ENCODE data around the gene MRPL21.
"Not testable (repeated sequence)": the region's sequence is repeated elsewhere in the genome, so short reads cannot be mapped to it uniquely, and the experiment has no call there.

The MRPL21 gene

GRCh38 chr11:68908273-68908672, 4.6 kb upstream of the MRPL21 start:
- DNase-seq, result no peak

DNA sequence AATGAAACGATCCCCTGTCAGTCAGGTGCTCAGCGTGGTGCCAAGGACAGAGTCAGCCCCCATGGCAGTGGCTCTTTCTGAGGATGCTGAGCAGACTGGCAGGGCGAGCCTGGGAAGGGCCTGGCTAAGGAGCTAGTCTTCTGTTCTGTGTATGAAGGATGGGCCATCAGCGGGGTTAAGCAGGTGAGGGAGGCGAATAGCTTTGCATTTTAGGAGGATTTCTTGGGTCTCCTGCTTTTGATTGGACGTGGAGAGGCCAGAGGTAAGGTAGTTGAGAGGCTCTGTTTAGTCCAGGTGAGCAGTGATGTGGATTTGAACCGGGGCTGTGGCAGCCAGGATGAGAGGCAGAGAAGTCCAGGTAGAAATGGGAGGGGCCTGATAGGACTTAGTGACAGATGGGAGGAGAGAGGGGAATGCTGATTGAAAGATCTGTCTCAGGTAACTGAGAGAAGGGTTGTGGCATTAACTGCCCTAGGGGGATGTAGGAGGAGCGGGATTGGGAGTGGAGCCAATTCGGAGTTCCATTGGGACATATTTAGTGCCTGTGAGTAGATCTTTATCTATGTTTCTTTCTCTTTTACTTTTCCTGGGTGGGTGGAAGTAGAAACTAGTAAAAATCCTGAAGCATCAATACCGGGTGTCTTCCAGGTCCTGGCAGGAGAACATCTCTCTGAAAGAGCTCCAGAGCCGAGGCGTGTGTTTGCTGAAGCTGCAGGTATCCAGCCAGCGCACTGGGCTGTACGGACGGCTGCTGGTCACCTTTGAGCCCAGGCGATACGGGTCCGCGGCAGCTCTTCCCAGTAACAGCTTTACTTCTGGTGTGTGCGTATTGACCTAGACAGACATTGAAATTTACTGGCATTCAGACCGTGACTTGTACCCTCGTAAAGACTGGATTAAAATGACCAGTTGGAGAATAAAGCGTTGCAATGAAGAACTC, 2.1 kb upstream of the MRPL21 start:
- no peak for DNase-seq

DNA sequence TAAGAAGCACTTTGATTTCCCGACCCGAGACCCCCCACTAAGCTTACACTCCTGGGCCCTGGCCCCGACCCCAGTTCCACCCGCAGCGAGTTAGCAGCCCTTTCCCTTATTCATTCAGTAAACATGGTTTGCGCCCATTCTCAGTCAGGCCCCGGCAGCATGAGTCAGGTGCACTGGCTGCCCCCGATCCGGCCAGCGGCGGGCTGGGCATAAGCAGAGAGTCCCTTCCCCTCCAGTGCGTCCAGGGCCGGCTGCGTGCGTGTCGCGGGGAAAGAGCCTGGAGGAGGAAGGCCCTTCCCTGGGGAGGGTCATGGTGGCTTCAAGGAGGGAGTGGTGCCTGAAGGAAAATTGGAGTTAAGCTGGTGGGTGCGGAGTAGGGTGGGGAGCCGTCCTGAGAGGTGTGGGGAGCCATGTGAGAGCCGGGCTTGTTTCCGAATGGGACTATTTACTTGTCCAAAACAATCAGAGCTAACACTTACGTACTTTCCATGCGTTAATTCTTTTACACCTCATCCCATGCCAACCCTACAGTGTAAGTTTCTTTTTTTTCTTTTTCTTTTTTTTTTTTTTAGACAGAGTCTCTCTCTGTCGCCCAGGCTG, 716 bp upstream of the MRPL21 start:
- DNase-seq, result no peak

GRCh38 chr11:68900835-68901381, 2.7 kb downstream of the MRPL21 start:
- no peak for DNase-seq

- no peak for DNase-seq
Measured at GRCh38 chr11:68897441-68897840, 6.2 kb downstream of the MRPL21 start.

- no peak for DNase-seq
Measured at GRCh38 chr11:68896171-68896959, 7.3 kb downstream of the MRPL21 start.

DNA sequence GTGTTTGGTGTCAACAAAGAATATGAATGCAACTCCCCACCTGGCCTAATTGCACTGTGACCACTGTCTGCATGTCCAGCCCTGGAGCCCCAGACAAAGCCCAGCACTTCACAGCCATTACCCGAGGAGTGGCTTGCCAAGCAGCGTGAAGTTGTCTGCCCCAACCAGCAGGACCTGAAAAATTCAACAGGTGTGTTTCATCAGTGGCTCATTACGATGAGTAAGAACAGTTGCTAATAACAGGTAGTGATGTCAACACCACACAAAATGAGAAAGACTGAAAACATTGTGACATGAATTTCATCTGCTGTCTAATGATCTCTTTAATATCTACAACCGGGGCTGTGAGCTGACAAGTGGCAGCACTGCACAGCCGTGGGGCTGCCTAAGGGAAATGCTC, 10.3 kb downstream of the MRPL21 start:
- DNase-seq, result no peak

DNA sequence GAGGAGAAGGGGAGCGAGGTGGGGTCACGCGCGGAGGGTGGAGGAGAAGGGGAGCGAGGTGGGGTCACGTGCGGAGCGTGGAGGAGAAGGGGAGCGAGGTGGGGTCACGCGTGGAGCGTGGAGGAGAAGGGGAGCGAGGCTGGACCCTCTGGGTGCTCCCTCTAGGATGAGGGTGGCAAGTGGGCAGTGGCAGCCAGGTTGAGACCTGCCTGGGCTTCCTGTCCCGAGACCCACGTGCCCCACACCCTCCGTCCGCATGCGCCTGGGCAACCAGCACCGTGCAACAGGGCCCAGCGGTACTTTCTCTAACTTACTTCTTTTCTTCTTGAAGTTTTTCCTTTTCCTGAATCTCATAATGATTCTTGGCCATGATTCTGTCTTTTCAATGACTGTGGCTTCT, 11.1 kb downstream of the MRPL21 start:
- DNase-seq, result no peak

DNA sequence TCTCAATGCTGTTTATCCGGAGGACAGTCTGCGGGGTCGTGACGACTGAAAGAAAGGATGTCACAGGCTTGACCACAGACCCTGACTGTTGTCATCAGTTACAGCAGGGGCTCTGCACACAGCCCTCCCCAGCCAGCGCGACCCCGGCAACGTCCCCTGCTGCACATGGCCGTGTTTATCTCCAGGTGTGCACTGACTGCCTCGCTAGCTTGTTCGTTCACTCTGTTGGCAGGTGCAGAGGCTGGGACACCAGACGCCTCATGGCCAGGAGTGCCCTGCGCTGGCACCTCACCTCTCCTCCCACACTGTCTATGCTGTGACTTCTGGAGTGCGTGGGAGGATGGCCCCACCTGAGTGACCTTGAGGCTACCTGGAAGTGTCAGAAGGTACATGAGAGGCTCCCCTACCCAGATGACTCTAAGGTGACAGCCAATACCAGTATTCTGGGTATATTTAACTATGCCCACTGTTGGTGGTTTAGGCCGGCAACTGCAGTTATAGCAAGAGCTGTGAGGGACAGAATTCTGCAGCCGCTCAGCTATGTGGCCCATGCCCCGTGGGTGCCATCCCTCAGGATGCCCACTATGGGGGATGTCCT, 12.2 kb downstream of the MRPL21 start:
- no peak for DNase-seq

GRCh38 chr11:68890490-68891231, 13.0 kb downstream of the MRPL21 start:
- no peak for DNase-seq

DNA sequence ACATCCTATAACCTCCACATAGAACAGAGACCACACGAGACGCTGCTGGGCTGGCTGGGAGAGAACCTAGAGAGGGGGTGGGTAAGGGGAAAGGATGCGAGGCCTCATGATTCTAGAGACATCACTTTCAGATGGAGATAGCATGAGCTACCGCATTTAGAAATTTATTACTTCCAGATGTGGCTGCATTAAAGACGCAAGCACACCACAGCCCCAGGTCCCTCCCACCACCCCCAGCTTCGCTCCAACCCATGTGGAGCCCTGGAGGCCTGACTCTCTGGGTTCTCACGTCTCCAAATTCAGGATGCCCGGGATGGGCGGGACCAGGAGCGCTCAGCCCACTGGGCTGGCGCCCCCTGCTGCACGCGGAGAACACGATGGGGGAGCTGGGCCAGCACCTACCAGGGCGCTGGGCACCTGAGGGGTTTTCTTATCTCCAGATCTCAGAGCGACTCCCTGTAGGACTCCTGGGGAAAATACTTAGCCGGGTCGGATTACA, 13.6 kb downstream of the MRPL21 start:
- no peak for DNase-seq

DNA sequence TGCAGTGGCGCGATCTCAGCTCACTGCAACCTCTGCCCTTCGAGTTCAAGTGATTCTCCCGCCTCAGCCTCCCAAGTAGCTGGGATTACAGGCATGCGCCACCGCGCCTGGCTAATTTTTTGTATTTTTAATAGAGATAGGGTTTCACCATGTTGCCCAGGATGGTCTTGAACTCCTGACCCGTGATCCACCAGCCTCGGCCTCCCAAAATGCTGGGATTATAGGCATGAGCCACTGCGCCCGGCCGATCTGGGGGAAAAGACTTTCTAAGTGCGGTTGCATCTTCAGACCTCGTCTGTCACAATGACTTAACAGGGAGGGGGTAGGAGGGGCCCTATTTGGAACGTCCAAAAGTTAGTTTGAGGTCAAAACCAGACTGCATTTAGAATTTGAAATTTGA, 18.8 kb downstream of the MRPL21 start:
- not testable (repeated sequence) for DNase-seq

- no peak for DNase-seq
Measured at GRCh38 chr11:68882391-68882790, 21.2 kb downstream of the MRPL21 start.

DNA sequence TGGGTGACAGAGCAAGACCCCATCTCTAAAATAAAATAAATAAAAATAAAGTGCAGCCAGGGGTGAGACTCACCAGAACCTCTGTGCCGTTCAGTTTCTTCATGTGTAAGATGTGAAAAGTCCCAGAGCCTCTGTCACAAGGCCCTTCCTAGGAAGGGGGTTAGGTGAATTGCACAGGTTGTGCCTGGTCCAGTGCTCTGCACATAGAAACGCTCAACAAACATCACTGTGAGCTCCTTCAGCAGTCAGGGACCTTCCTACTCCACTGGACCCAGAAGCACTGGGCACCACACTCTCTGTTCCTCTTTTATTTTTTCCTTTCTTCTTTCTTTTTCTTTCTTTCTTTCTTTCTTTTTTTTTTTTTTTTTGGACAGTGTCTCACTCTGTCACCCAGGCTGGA, 22.3 kb downstream of the MRPL21 start:
- DNase-seq, result no peak

DNA sequence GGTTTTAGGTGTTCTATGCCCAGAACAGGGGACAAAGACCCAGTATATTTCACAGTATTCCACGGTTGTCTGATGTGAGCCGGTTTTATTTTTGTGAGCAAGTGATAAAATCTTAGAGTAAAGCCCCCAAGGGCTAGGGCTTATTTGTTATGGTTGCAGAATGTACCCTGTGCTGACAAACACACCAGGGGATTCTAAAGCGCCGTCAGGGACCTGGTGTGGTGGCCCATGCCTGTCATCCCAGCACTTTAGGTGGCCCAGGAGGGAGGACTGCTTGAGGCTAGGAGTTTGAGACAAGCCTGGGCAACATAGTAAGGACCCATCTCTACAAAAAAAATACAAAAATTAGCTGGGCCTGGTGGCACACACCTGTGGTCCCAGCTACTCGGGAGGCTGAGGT, 22.8 kb downstream of the MRPL21 start:
- DNase-seq, result no peak

- DNase-seq, result no peak
Measured at GRCh38 chr11:68878022-68878421, 25.6 kb downstream of the MRPL21 start.

- DNase-seq, result no peak
Measured at GRCh38 chr11:68872216-68873003, 31.2 kb downstream of the MRPL21 start.

GRCh38 chr11:68870470-68870869, 33.2 kb downstream of the MRPL21 start:
- DNase-seq, result peak; percentile 31

DNA sequence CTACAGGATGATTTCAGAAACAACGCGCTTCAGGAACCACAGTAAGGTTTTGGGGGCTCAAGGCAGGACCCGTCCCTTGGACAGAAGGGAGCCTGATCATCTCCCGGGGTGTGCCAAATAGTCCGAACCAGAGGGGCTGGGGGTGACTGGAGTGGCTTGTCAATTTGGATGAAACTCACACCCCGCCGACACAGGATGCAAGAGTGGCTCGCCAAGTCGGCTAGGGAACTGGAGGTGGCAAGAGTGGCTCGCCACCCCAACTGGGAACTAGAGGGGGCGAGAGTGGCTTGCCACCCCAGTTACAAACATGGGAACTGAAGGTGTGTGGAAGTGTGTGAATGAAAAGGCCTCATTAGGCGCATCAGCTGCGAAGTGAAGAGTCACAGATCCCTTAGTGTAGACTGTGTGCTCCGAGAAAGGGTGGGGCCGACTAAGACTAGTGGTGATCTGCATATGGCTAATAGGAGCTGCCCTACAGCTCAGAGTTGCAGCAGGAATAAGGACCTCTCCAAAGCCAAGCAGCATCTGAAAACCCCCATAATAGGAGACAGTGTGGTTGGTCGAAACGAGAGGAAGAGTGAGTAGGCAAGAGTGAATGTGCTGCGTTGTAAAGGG, 35.3 kb downstream of the MRPL21 start:
- no peak for DNase-seq

- no peak for DNase-seq
Measured at GRCh38 chr11:68867066-68867465, 36.6 kb downstream of the MRPL21 start.

- DNase-seq, result no peak
Measured at GRCh38 chr11:68865241-68865640, 38.4 kb downstream of the MRPL21 start.

Measured in NCI-H1105 treated with DMSO at 0.1 percent for 48 hours (cell line).